Fibroblast of the aortic adventitia (primary cell): ENCODE measurements around the gene NELL1. TPM values are rescaled to one million over a fixed set of nuclear protein-coding genes. Genes with fewer than 3 reads are reported as not detected.
A peak's percentile ranks its signal among the peaks of the same experiment; 100 is the strongest.

Source experiments
- DNase-seq: peaks from one replicate; pipeline ENCODE4 v3.0.0-alpha.2; 2010; ENCODE audit warnings: low read depth
- H3K4me3 ChIP-seq: 2 replicates; pipeline ENCODE4 v1.5.1; 2011; ENCODE audit warnings: low read depth, mild to moderate bottlenecking, control low read depth, low read length, moderate library complexity
- CTCF ChIP-seq: IDR thresholded peaks from 2 replicates; pipeline ENCODE4 v1.5.1; 2011; ENCODE audit warnings: mild to moderate bottlenecking, low read length, control low read depth, inconsistent platforms; ENCODE audit not compliant: insufficient read depth
- total RNA-seq: library from RNA; depleted of rRNA; stranded (reverse); fragments of >200 nt; gene quantifications from 2 replicates; pipeline ENCODE4 v1.2.3, GENCODE V29; 2012; ENCODE audit warnings: low replicate concordance

NELL1 gene
- total RNA-seq, 1 donor: not detected

- no peak for TF ChIP-seq CTCF
- DNase-seq: no peak
- no peak overlapping the region for H3K4me3 ChIP-seq
Measured at GRCh38 chr11:20931029-20931428, 261.6 kb downstream of the NELL1 start.

- DNase-seq: no peak
- TF ChIP-seq CTCF: no peak
Measured at GRCh38 chr11:20933086-20933485, 263.7 kb downstream of the NELL1 start.

GRCh38 chr11:20933958-20934357 is 264.6 kb downstream of the NELL1 start:
- TF ChIP-seq CTCF: no peak
- DNase-seq: no peak
- no peak overlapping the region for H3K4me3 ChIP-seq

More at GRCh38 chr11:20933086-20933485, 263.7 kb downstream of the NELL1 start:
- no peak overlapping the region for H3K4me3 ChIP-seq

GRCh38 chr11:20934516-20934915 is 265.1 kb downstream of the NELL1 start:
- TF ChIP-seq CTCF: no peak
- DNase-seq: no peak

GRCh38 chr11:20937826-20938225 is 268.4 kb downstream of the NELL1 start:
- no peak overlapping the region for H3K4me3 ChIP-seq
- no peak for DNase-seq
- no peak for TF ChIP-seq CTCF

More at GRCh38 chr11:20934516-20934915, 265.1 kb downstream of the NELL1 start:
- H3K4me3 ChIP-seq: no peak overlapping the region

- no peak for TF ChIP-seq CTCF
- H3K4me3 ChIP-seq: no peak overlapping the region
- DNase-seq: no peak
Measured at GRCh38 chr11:20949585-20949984, 280.2 kb downstream of the NELL1 start.

GRCh38 chr11:20962581-20962980 is 293.2 kb downstream of the NELL1 start:
- peak; percentile 30 for DNase-seq
- TF ChIP-seq CTCF: no peak
- H3K4me3 ChIP-seq: no peak overlapping the region
